ENCODE measurements around the gene FAM110D.

DNA sequence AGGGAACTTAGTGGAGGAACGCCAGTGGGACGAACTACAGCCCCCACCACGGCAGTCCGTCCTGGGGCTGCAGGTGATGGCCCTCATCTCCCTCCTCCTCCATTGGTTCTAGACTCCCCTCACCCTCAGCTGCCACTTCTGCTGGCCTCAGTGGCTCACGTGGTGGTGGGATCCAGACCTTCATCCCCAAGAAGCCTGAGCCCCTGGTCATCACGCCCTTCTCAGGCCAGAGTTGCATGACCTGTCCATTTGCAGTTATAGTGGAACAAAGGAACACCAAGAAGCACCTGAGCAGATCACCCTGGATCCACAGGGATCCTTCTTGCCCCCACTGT, 13.0 kb upstream of the FAM110D start:
- TF ChIP-seq, protein P1, sequence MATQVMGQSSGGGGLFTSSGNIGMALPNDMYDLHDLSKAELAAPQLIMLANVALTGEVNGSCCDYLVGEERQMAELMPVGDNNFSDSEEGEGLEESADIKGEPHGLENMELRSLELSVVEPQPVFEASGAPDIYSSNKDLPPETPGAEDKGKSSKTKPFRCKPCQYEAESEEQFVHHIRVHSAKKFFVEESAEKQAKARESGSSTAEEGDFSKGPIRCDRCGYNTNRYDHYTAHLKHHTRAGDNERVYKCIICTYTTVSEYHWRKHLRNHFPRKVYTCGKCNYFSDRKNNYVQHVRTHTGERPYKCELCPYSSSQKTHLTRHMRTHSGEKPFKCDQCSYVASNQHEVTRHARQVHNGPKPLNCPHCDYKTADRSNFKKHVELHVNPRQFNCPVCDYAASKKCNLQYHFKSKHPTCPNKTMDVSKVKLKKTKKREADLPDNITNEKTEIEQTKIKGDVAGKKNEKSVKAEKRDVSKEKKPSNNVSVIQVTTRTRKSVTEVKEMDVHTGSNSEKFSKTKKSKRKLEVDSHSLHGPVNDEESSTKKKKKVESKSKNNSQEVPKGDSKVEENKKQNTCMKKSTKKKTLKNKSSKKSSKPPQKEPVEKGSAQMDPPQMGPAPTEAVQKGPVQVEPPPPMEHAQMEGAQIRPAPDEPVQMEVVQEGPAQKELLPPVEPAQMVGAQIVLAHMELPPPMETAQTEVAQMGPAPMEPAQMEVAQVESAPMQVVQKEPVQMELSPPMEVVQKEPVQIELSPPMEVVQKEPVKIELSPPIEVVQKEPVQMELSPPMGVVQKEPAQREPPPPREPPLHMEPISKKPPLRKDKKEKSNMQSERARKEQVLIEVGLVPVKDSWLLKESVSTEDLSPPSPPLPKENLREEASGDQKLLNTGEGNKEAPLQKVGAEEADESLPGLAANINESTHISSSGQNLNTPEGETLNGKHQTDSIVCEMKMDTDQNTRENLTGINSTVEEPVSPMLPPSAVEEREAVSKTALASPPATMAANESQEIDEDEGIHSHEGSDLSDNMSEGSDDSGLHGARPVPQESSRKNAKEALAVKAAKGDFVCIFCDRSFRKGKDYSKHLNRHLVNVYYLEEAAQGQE (IDR thresholded peaks at IDR 0.05; ENCODE audit: low read depth, low read length): no peak
- TF ChIP-seq, protein P2, sequence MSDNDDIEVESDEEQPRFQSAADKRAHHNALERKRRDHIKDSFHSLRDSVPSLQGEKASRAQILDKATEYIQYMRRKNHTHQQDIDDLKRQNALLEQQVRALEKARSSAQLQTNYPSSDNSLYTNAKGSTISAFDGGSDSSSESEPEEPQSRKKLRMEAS (IDR thresholded peaks at IDR 0.05; ENCODE audit: low read depth): no peak
- TF ChIP-seq EP300 (IDR thresholded peaks at IDR 0.05; ENCODE audit: borderline replicate concordance in 1 of 2, low read depth in 1 of 2, low read length in 1 of 2) (no peak), POLR2AphosphoS5 (IDR thresholded peaks at IDR 0.05; ENCODE audit: low read depth, low read length) (no peak), FOXM1 (IDR thresholded peaks at IDR 0.05; ENCODE audit: low read depth) (no peak), RAD21 (IDR thresholded peaks at IDR 0.05; ENCODE audit: low read length) (no peak), TEAD4 (IDR thresholded peaks at IDR 0.05; ENCODE audit: borderline replicate concordance, insufficient read depth) (no peak), SIN3A (IDR thresholded peaks at IDR 0.05; ENCODE audit: borderline replicate concordance, low read depth, low read length) (no peak)
- TF ChIP-seq, protein P3, sequence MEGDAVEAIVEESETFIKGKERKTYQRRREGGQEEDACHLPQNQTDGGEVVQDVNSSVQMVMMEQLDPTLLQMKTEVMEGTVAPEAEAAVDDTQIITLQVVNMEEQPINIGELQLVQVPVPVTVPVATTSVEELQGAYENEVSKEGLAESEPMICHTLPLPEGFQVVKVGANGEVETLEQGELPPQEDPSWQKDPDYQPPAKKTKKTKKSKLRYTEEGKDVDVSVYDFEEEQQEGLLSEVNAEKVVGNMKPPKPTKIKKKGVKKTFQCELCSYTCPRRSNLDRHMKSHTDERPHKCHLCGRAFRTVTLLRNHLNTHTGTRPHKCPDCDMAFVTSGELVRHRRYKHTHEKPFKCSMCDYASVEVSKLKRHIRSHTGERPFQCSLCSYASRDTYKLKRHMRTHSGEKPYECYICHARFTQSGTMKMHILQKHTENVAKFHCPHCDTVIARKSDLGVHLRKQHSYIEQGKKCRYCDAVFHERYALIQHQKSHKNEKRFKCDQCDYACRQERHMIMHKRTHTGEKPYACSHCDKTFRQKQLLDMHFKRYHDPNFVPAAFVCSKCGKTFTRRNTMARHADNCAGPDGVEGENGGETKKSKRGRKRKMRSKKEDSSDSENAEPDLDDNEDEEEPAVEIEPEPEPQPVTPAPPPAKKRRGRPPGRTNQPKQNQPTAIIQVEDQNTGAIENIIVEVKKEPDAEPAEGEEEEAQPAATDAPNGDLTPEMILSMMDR (IDR thresholded peaks at IDR 0.05): no peak
